ENCODE data around the gene EGR2. TPM values are rescaled to one million over a fixed set of nuclear protein-coding genes. Genes with fewer than 3 reads are reported as not detected.

EGR2 gene
- total and polyA plus RNA-seq, 10 of the 15 experiments (the other 5 are each of a cell fraction or from before 2014, with no cell fraction given), result 8.3 to 56.5 (median 16.2) TPM

DNA sequence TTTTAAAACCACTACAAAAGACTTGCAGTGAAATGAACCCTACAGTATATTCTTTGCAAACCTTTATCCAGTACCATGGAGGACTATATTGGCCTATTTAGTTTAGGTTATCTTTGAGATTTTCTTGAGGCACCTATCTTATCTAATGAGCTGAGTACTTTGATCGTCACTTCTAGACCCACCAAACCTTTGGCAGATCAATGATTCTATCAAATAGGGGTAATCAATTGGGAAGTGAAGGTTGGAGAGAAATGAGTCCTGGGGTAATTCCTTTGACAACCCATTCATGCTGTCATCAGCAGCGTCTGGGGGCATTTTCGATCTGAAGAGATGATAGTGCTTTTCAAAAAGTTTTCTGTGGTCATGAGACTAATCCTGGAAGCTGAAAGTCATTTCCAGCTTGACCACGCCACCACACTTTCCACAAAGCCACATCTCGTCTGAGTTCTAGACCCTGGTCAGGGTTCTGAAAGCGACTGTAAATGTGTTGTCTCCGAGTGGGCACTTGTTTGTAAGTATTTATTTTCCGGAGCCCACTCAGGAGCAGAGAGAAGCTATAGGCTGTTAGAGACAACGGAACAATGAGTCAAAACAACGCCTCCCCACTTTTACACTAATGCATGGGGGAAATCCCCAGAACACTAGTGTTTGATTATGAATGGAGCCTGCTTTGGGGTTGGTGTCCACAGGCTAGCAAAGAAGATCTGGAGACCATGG is 4.8 kb downstream of the EGR2 start (continued):
- TF ChIP-seq, protein P1, sequence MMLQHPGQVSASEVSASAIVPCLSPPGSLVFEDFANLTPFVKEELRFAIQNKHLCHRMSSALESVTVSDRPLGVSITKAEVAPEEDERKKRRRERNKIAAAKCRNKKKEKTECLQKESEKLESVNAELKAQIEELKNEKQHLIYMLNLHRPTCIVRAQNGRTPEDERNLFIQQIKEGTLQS (IDR thresholded peaks at IDR 0.05; ENCODE audit: borderline replicate concordance, extremely low read depth, low read depth, low read length), result no peak
- TF ChIP-seq IKZF1 (conservative IDR thresholded peaks at IDR 0.05), result peak; percentile 95
- 0 out of 2 replicates have a peak, but pooled peaks have one; percentile 30 for TF ChIP-seq NFYB (IDR thresholded peaks at IDR 0.05; ENCODE audit: insufficient read depth, low read depth, low read length)
- TF ChIP-seq, protein P2, sequence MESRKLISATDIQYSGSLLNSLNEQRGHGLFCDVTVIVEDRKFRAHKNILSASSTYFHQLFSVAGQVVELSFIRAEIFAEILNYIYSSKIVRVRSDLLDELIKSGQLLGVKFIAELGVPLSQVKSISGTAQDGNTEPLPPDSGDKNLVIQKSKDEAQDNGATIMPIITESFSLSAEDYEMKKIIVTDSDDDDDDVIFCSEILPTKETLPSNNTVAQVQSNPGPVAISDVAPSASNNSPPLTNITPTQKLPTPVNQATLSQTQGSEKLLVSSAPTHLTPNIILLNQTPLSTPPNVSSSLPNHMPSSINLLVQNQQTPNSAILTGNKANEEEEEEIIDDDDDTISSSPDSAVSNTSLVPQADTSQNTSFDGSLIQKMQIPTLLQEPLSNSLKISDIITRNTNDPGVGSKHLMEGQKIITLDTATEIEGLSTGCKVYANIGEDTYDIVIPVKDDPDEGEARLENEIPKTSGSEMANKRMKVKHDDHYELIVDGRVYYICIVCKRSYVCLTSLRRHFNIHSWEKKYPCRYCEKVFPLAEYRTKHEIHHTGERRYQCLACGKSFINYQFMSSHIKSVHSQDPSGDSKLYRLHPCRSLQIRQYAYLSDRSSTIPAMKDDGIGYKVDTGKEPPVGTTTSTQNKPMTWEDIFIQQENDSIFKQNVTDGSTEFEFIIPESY (IDR thresholded peaks at IDR 0.05), result no peak
- TF ChIP-seq, protein P3, sequence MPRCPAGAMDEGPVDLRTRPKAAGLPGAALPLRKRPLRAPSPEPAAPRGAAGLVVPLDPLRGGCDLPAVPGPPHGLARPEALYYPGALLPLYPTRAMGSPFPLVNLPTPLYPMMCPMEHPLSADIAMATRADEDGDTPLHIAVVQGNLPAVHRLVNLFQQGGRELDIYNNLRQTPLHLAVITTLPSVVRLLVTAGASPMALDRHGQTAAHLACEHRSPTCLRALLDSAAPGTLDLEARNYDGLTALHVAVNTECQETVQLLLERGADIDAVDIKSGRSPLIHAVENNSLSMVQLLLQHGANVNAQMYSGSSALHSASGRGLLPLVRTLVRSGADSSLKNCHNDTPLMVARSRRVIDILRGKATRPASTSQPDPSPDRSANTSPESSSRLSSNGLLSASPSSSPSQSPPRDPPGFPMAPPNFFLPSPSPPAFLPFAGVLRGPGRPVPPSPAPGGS (IDR thresholded peaks at IDR 0.05; ENCODE audit: borderline replicate concordance, insufficient read depth, low read depth, low read length, poor library complexity, severe bottlenecking), result peak; percentile 95
- TF ChIP-seq EED (IDR thresholded peaks at IDR 0.05; ENCODE audit: low read depth), result peak; percentile 99
- TF ChIP-seq YY1 (IDR thresholded peaks at IDR 0.05; ENCODE audit: low read depth, low read length), result 0 out of 2 replicates have a peak, but pooled peaks have one; percentile 16
- no peak for TF ChIP-seq PAX8 (IDR thresholded peaks at IDR 0.05)
- TF ChIP-seq SP1 (IDR thresholded peaks at IDR 0.05; ENCODE audit: low read depth, low read length), result peak; percentile 65
- TF ChIP-seq TARDBP (IDR thresholded peaks at IDR 0.05; ENCODE audit: borderline replicate concordance), result peak; percentile 63; the same call in 1 of the 2 replicates
- TF ChIP-seq, protein P4, sequence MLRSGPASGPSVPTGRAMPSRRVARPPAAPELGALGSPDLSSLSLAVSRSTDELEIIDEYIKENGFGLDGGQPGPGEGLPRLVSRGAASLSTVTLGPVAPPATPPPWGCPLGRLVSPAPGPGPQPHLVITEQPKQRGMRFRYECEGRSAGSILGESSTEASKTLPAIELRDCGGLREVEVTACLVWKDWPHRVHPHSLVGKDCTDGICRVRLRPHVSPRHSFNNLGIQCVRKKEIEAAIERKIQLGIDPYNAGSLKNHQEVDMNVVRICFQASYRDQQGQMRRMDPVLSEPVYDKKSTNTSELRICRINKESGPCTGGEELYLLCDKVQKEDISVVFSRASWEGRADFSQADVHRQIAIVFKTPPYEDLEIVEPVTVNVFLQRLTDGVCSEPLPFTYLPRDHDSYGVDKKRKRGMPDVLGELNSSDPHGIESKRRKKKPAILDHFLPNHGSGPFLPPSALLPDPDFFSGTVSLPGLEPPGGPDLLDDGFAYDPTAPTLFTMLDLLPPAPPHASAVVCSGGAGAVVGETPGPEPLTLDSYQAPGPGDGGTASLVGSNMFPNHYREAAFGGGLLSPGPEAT (IDR thresholded peaks at IDR 0.05; ENCODE audit: low read depth), result peak; percentile 92
- TF ChIP-seq, protein P5, sequence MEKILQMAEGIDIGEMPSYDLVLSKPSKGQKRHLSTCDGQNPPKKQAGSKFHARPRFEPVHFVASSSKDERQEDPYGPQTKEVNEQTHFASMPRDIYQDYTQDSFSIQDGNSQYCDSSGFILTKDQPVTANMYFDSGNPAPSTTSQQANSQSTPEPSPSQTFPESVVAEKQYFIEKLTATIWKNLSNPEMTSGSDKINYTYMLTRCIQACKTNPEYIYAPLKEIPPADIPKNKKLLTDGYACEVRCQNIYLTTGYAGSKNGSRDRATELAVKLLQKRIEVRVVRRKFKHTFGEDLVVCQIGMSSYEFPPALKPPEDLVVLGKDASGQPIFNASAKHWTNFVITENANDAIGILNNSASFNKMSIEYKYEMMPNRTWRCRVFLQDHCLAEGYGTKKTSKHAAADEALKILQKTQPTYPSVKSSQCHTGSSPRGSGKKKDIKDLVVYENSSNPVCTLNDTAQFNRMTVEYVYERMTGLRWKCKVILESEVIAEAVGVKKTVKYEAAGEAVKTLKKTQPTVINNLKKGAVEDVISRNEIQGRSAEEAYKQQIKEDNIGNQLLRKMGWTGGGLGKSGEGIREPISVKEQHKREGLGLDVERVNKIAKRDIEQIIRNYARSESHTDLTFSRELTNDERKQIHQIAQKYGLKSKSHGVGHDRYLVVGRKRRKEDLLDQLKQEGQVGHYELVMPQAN (conservative IDR thresholded peaks at IDR 0.05), result peak; percentile 45; the same call in 1 of the 2 replicates
- peak; percentile 78 to 81 for TF ChIP-seq BHLHE40 (IDR thresholded peaks at IDR 0.05; ENCODE audit: borderline replicate concordance in 1 of 2, low read depth in 2 of 2, low read length in 1 of 2)
- peak; percentile 74; the same call in 1 of the 2 replicates for TF ChIP-seq POLR2AphosphoS2 (IDR thresholded peaks at IDR 0.05; ENCODE audit: low read depth, low read length)
- TF ChIP-seq KAT2A (conservative IDR thresholded peaks at IDR 0.05; ENCODE audit: control insufficient read depth, low read depth, low read length), result no peak
- TF ChIP-seq NR2C1 (IDR thresholded peaks at IDR 0.05), result no peak
- TF ChIP-seq WRNIP1 (IDR thresholded peaks at IDR 0.05; ENCODE audit: borderline replicate concordance, low read depth, low read length), result no peak
- 0 out of 2 replicates have a peak, but pooled peaks have one; percentile 58 for TF ChIP-seq CHD4 (IDR thresholded peaks at IDR 0.05)
- no peak for TF ChIP-seq STAT3 (IDR thresholded peaks at IDR 0.05; ENCODE audit: low read depth, low read length)
- peak in 1 of 2 experiments; percentile 99; a peak in 2 of 4 replicates for TF ChIP-seq CEBPB (IDR thresholded peaks at IDR 0.05; ENCODE audit: borderline replicate concordance in 1 of 2, low read depth in 2 of 2, low read length in 2 of 2)
- no peak for TF ChIP-seq ESRRA (IDR thresholded peaks at IDR 0.05; ENCODE audit: low read length)
- no peak for TF ChIP-seq TAF1 (IDR thresholded peaks at IDR 0.05; ENCODE audit: borderline replicate concordance, low read depth, low read length)

All from GM12878 (cell line).